Hematopoietic multipotent progenitor cell (in vitro differentiated cells): ENCODE results near the gene IL31. TPM values are rescaled to one million over a fixed set of nuclear protein-coding genes. Genes with fewer than 3 reads are reported as not detected.

Experiments used
- DNase-seq, 3 donors: peaks; one replicate each; pipeline ENCODE4 v3.0.0-alpha.2; 2011 to 2015; ENCODE audit warnings: low read depth in 2 of 3, low spot score in 2 of 3
- small RNA-seq: library from RNA; depleted of rRNA; stranded (forward); fragments of <200 nt; gene quantifications from one replicate; pipeline ENCODE3, GENCODE V24; 2012
- total RNA-seq: library from RNA; depleted of rRNA; stranded (reverse); fragments of >200 nt; gene quantifications from one replicate; pipeline ENCODE4 v1.2.3, GENCODE V29; 2012

IL31 gene
- total RNA-seq, 1 donor: not detected

DNA sequence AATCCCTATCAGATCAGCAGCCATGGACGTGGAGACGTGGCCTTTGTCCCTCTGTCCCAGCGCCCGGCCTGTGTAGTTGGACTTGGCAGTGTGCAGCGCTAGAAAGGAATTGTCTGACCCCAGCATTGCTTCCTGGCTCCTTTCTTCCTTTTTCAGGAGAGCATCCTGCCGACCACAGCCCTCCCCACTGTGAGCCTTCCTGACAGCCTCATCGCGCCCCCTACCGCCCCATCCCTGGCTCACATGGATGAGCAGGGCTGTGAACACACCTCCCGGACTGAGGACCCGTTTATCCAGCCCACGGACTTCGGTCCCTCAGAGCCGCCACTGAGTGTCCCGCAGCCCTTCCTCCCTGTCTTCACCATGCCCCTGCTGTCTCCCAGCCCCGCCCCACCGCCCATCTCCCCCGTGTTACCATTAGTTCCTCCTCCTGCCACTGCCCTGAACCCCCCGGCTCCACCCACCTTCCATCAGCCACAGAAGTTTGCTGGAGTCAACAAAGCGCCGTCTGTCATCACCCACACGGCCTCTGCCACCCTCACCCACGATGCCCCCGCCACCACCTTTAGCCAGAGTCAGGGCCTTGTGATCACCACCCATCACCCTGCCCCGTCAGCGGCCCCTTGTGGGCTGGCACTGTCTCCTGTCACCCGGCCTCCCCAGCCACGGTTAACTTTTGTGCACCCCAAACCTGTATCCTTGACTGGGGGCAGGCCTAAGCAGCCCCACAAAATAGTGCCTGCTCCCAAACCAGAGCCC lies 40.6 kb downstream of the IL31 start:
- DNase-seq: no peak

DNA sequence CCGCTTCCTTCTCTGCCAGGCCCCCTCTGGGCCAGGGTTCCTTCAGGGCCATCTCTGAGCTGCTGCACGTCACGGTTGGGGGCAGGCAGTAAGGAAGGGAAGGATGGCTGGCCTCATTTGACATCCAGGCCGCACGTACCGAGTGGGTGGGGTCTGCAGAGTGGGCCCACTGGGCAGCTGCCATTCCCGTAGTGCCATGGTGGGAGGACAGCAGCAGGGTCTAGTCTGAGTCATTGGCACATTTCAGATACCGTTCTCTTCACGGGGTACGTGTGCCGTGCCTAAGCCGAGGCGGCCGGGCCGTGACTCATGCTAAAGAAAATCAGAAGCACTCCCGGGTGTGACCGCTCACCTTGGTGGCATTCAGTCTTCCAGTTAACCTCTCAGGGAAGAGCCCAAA lies 43.9 kb downstream of the IL31 start:
- no peak for DNase-seq

DNA sequence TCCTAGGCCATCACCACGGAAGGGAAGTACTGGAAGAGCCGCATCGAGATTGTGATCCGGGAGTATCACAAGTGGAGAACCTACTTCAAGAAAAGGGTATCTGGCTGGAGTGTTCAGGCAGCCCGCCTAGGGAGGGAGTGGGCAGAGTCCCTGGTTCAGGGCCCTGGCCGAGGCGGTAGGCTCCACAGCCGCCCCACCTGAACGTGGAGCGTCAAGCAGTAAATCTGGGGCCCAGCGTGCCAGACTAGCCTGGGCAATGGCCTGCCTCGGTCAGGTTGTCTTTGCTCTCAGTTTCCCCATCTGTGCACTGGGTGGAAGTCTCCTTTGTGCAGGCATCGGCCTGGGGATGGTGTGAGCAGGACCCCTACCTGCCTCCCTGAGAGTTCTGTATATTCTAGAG lies 44.9 kb downstream of the IL31 start:
- DNase-seq: no peak

DNA sequence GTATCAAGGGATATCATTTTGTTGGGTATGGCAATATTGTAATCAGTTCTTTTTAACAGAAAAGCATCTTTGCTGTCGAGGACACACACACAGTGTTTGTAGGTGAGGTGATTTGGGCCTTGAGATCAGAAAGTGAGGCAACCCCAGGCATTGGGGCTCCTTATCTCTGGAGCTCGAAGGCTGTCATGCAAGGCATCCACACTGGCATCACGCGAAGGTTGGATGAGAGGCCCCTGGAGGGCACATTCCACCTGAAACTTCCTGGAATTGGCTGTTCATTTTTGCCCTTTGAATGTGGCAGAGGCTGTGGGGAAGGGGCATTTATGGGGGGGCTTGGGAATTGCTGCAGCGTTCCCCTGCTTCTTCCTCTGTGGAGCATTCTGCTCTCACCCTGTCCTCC lies 45.5 kb downstream of the IL31 start:
- DNase-seq: no peak

DNA sequence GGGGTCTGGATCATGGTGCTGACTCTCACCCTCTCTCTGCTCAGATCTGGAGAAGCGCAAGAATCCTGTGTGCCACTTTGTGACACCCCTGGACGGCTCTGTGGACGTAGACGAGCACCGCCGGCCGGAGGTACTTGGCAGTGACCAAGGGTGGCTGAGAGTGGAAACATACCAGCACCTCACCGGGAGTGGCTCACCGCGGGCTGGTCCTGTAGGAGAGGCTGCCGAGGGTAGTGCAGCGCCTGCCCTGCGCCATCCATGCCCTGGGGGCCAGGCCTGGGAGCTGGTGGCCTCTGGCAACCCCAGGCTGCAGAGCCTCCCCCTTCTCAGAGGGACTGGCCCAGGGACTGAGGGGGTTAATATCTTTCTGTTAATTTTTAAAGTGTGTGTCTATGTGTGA lies 46.2 kb downstream of the IL31 start:
- DNase-seq: no peak

DNA sequence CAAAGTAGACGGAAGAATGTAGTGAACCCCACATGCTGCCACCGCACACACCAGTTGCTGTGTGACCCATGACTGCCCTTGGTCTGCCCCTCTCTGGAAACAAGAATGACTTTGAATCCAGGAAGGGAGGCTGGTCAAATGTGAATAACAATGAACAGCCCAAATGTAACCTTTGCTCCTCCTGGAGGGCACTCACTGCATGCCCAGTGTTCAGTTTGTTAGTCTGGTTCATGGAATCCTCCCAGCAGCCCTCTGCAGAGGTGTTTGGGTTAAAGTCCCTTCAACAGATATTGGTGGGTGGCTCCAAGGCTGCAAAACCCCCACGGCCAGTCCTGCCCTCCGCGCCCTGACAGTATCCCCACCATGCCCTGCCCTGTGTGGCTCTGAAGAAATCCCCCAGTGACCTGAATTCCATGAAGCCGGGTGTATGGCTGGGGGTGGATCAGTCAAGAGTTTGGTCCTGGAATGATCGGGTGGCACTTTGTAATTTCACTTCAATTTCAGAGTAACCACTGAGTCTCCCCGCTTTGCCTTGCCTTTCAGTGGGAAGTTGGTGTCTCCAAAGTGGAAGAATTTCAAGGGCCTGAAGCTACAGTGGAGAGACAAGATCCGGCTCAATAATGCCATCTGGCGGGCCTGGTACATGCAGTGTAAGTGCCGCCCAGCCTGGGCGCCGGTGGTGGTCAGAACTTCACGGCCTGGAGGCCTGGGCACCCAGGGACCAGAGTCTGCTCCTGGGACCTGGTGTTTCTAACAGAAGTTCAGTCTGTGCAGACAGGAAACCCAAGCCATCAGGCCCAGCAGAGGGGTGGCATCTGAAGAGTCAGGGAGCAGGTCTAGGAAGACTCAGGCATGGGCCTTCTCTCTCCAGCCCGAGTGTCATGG lies 47.1 kb downstream of the IL31 start:
- no peak for DNase-seq

DNA sequence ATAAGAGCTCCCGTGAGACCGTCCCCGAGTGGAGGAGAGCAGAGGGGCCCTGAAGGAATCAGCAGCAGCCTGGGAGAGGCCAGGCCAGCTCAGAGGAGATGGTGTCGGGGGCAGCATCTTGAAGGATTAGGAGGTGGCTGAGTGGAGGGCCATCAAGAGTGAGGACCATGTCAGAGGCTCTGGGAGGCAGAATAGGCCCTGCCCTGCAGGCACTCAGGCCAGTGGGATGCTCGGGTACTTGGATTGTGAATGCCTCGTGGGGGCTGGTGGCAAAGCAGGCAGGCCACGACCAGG lies 47.7 kb downstream of the IL31 start:
- no peak for DNase-seq

DNA sequence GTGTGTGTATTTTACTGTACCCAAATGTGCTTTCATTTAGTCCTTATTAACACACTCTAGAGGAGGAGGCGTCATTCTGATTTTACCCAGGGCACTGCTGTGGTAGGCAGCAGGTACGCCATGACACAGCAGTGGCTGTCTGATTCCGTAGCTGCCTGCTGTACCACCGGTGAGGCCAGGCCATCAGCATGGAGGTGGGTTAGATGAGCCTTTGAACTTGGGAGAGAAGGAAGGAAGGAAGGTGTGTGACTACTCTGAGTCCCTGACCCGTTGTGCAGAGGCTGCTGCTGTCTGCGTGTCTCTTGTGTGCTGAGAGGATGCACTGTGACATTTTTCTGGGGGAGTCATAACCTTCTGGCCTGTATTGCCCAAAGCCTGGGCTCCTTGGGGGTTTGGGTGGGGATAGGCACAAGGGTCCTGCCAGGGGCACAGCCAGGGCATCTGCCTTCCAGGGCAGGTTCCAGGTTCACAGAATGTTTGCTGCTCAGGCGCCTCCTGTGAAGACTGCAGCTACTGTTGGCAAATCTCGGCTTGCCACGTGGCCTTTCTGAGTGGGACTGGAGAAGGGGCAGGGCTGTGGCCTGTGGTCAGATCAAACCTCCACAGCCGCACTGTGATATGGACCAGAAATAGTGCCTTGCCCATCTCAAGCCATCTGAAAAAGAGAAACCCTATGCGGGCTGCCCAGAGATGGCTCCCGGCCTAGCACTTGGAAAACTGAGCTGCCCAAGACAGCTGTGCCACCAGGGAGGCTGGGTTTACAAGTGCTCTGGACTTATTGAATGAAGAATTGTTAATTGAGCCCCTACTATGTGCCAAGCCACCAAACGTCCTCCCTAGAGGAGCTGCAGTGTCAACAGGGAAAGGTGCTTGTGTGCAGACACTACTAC lies 48.3 kb downstream of the IL31 start:
- no peak for DNase-seq

DNA sequence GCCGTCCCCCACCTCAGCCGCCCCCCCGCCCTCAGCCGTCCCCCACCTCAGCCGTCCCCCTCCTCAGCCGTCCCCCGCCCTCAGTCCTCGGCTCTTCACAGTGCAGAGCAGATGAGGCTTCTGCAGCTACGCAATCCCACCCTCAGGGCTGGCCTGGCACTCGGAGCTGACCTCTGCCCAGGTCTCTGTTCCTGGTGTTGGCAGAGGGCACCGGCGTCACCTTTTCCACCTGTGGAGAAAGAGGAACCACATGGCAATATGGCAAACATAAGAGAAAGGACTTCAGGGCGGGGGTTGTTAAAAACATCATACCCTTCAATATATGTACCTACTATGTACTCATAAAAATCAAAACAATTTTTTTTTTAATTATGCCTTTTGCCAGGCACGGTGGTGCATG lies 49.7 kb downstream of the IL31 start:
- no peak for DNase-seq

DNA sequence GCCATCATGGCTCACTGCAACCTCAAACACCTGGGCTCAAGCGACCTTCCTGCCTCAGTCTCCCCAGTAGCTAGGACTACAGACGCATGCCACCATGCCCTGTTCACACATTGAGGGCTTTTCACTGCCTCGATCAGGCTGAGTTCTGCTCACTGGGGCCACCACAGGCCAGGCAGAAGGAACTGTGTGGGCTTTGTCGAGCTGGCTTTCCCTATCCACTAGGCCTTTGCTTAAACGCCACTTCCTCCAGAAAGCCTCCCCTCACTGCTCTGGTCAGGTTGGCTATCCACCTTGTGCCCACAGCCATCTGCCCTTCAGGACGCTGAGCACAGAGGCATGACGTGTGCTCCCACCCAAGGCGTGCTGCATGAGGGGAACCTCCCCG lies 50.3 kb downstream of the IL31 start:
- DNase-seq: no peak

DNA sequence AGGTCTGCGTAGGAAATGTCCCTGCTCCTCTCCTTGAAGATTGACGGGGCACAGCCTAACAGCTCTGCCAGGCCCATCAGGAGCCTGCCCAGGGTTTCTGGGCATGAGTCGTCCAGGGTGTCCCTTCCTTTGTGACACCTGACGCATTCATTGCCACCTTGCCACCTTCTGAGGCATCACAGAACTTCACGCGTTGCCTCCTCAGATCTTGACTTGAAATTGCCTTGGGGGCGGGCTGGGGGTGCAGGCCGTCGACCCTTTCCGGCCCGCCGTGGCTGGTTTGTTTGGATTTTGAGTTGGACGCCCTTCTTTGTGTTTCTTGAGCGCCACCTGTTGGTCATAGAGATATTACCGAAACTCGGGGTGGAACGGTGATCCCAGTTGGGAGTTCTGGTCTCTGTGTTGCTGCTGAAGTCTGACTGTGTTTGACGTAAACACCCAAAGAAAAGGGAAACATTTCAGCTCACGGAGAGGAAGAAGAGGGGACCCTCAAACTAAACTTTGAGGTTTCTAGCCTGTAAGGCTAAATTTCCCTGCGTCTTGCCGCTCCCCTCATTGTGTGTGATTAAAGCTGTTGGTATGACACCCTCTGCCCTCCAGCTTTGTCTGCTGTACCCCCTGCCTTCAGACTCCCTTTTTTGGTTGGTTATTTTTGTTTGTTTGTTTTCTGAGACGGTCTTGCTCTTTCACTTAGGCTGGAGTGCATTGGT lies 50.8 kb downstream of the IL31 start:
- DNase-seq: peak; percentile 60 to 87 (median 66)

Small RNAs within 50 kb of the gene (small RNA-seq; reads per million reads assigned to genes)
- 1.9 reads per million, percentile 65 among the genes with 10 or more reads in this experiment for gene DIABLO

Other genes starting within 250 kb of the IL31 start
- gene BCL7A, start 152.3 kb downstream of the IL31 start, total RNA-seq: 38.8 TPM
- gene MLXIP, start 95.5 kb downstream of the IL31 start, total RNA-seq: 50.9 TPM
- 1.1 TPM for gene LRRC43, start 8.9 kb upstream of the IL31 start, total RNA-seq
- 0.27 TPM for gene B3GNT4, start 29.5 kb upstream of the IL31 start, total RNA-seq
- 86.7 TPM for gene DIABLO, start 51.8 kb upstream of the IL31 start, total RNA-seq
- 15.1 TPM for gene VPS33A, start 92.3 kb upstream of the IL31 start, total RNA-seq
- 25.9 TPM for gene CLIP1, start 248.4 kb upstream of the IL31 start, total RNA-seq